Upper lobe of left lung (tissue), 6 donors: ENCODE results near the gene CACNG1. TPM values are rescaled to one million over a fixed set of nuclear protein-coding genes. Genes with fewer than 3 reads are reported as not detected.

ENCODE experiments used
- ATAC-seq, 2 donors: fragments of 200-7000 bp; cut with Tn5 transposase; one replicate each; pipeline ENCODE4 v1.9.1; 2022; ENCODE audit warnings: mild to moderate bottlenecking in 2 of 2, moderate library complexity in 2 of 2; ENCODE audit not compliant: low FRiP score in 2 of 2
- DNase-seq, 2 donors: peaks; one replicate each; pipeline ENCODE4 v3.0.0-alpha.2; 2019 to 2020
- H3K27ac ChIP-seq, 4 donors: fragments of 200-600 bp; sonication (generic); one replicate each; pipeline ENCODE4 v1.5.1; 2016 to 2019
- H3K27me3 ChIP-seq, 4 donors: fragments of 200-600 bp; sonication (generic); one replicate each; pipeline ENCODE4 v1.5.1; 2017 to 2019
- H3K36me3 ChIP-seq, 4 donors: fragments of 200-600 bp; sonication (generic); one replicate each; pipeline ENCODE4 v1.5.1; 2016 to 2019
- H3K4me1 ChIP-seq, 4 donors: fragments of 200-600 bp; sonication (generic); one replicate each; pipeline ENCODE4 v1.5.1; 2018 to 2019
- H3K4me3 ChIP-seq, 4 donors: fragments of 200-600 bp; sonication (generic); one replicate each; pipeline ENCODE4 v1.5.1; 2017 to 2019; ENCODE audit warnings: mild to moderate bottlenecking in 2 of 4, moderate library complexity in 1 of 4
- H3K9me3 ChIP-seq, 4 donors: fragments of 200-600 bp; sonication (generic); one replicate each; pipeline ENCODE4 v1.5.1; 2018 to 2019
- EP300 ChIP-seq, 4 donors: sonication (generic); formaldehyde crosslinking; IDR thresholded peaks; one replicate each; pipeline ENCODE4 v1.5.1; 2017; ENCODE audit warnings: antibody characterized with exemption in 4 of 4, control low read depth in 2 of 4
- POLR2A ChIP-seq, 4 donors: fragments of 450-650 bp; IDR thresholded peaks; one replicate each; pipeline ENCODE4 v1.5.1; 2016 to 2017; ENCODE audit warnings: antibody characterized with exemption in 4 of 4, mild to moderate bottlenecking in 2 of 4
- POLR2AphosphoS5 ChIP-seq, 2 donors: sonication (generic); formaldehyde crosslinking; IDR thresholded peaks; one replicate each; pipeline ENCODE4 v1.5.1; 2017; ENCODE audit warnings: antibody characterized with exemption in 2 of 2
- WGBS, 2 donors: methylation state at CpG; one replicate each; pipeline ENCODE4 v1.1.5; 2017 to 2018; 5-methylcytosine and 5-hydroxymethylcytosine counted together
- total RNA-seq, 6 donors: library from RNA; depleted of rRNA in 4 of 6; stranded (reverse); fragments of >200 nt in 4 of 6; gene quantifications; one replicate each; pipeline versions ENCODE4 v1.1.0 to v1.2.1, GENCODE V29; 2016 to 2021
- TF ChIP-seq, protein P1 (sequence below), 6 experiments: fragments of 450-650 bp in 4 of 6; fragments of 200-600 bp in 2 of 6; sonication (generic) in 2 of 6; IDR thresholded peaks; one replicate each; pipeline ENCODE4 v1.5.1; 2016 to 2019; ENCODE audit warnings: antibody characterized with exemption in 6 of 6
- donor health status: DM: no; HTN: no; CAD: no; lungs with moderate emphysema.
- donor health status: DM: no; HTN: yes; CAD: no; lungs with severe emphysema.

CACNG1 gene
- total RNA-seq, 6 donors from 2014 or later, result 0.61 TPM; not detected in 5

DNA sequence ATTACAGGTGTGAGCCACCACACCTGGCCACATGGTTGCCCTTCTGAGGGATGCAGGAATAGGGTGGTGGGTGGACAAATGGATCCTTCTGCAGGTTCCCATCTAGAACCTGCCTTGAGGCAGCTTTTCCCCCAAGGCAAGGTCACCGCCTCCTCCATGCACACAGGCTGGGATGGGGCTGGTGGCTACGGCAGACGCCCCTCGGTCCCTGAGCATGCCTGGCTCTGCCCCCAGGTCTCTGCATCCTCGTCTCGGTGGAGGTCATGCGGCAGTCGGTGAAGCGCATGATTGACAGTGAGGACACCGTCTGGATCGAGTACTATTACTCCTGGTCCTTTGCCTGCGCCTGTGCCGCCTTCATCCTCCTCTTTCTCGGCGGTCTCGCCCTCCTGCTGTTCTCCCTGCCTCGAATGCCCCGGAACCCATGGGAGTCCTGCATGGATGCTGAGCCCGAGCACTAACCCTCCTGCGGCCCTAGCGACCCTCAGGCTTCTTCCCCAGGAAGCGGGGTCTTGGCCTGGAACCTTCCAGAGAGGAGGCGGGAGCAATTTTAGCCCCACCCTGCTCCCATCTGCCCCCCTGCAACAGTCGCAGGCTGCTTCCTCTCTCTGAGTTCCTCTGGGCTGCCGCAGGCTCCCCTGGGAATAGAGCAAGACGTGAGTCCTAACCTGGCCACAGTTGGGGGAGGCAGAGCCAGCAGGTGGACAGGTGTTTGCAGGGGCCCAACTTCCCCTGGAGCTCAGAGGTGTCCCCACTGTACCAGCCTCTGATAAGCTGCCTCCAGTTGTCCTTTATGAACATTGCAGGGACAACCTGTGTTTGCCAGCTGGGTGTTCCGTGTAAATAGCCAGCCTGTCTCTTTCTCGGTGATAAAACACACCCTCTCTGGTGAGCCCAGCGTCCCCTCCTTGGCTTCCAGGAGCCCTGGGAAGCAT, 11.7 kb downstream of the CACNG1 start:
- ATAC-seq (no peak), DNase-seq (no peak)
- Histone ChIP-seq H3K4me1 (no peaks in the 10 kb centered on the region), H3K36me3 (no peaks in the 10 kb centered on the region), H3K27ac (no peak overlapping the region), H3K9me3 (no peaks in the 10 kb centered on the region), H3K27me3 (no peaks in the 10 kb centered on the region), H3K4me3 (no peak overlapping the region)
- 87 to 91% methylated on average over 23 to 29 of the region's 29 CpGs for WGBS, 2 donors
- no peak for TF ChIP-seq POLR2A (IDR thresholded peaks at IDR 0.05)
- TF ChIP-seq, protein P1, sequence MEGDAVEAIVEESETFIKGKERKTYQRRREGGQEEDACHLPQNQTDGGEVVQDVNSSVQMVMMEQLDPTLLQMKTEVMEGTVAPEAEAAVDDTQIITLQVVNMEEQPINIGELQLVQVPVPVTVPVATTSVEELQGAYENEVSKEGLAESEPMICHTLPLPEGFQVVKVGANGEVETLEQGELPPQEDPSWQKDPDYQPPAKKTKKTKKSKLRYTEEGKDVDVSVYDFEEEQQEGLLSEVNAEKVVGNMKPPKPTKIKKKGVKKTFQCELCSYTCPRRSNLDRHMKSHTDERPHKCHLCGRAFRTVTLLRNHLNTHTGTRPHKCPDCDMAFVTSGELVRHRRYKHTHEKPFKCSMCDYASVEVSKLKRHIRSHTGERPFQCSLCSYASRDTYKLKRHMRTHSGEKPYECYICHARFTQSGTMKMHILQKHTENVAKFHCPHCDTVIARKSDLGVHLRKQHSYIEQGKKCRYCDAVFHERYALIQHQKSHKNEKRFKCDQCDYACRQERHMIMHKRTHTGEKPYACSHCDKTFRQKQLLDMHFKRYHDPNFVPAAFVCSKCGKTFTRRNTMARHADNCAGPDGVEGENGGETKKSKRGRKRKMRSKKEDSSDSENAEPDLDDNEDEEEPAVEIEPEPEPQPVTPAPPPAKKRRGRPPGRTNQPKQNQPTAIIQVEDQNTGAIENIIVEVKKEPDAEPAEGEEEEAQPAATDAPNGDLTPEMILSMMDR (IDR thresholded peaks at IDR 0.05), result no peak
- no peak for TF ChIP-seq POLR2AphosphoS5 (IDR thresholded peaks at IDR 0.05)
- no peak for TF ChIP-seq EP300 (IDR thresholded peaks at IDR 0.05)

DNA sequence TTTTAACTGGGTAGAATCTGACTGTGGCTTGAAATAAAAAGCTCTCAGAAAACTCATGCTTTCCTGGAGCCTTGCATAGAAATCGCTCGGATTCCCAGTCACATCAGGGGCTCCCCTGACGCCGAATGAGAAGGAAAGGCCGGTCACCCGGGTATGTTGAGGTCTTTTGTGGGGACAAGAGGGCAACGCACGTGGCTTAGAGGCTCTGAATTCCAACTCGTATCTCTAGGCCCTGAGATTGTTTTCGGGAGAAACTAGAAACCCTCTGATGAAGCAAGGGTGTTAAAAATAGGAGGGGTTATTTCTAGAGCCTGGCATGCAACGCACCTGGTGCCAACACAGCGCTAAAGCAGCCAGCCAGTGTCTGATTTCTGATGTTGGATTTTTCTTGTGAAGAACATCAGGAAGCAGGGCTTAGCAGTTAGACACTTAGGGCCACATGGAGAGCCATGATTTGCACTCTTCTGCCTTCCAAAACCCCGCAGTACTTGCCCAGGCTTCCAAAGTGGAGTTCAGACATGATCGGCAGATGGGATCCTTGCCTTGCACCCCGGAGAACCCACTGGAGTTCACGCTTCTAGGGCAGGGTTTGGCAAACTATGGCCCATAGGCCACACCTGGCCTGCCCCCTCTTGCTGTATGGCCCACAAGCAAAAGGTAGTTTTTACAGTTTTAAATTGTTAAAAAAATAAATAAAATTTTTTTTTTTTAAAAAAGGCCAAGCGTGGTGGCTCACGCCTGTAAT, 12.6 kb downstream of the CACNG1 start:
- no peaks in the 10 kb centered on the region for H3K9me3 ChIP-seq
- TF ChIP-seq EP300 (IDR thresholded peaks at IDR 0.05), result no peak
- no peak for TF ChIP-seq POLR2AphosphoS5 (IDR thresholded peaks at IDR 0.05)
- TF ChIP-seq, protein P1 (IDR thresholded peaks at IDR 0.05), result no peak
- TF ChIP-seq POLR2A (IDR thresholded peaks at IDR 0.05), result no peak
- no peak overlapping the region for H3K4me3 ChIP-seq
- H3K27ac ChIP-seq, result no peak overlapping the region
- WGBS, 2 donors, result 90% methylated on average over 18 of the region's 18 CpGs
- no peaks in the 10 kb centered on the region for H3K36me3 ChIP-seq
- no peaks in the 10 kb centered on the region for H3K4me1 ChIP-seq
- ATAC-seq (no peak), DNase-seq (no peak)
- H3K27me3 ChIP-seq, result no peaks in the 10 kb centered on the region

DNA sequence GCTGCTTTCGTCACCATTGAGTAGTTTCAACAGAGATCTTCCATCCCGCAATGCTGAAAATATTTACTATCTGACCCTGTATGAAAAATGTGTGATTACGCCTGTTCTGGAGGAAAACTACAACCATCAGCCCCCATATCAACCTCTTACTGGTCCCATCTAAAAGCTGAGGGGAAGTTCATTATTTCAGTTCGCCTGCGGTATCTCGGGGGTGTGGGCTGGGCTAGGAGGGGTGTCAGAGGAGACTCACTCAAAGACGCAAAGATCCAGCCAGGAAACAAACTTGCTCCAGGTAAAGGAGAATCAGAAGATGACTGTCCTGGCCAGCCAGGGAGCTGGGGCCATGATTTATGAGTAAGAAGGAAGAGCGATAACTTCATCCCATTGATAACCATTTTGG, 13.7 kb downstream of the CACNG1 start:
- no peaks in the 10 kb centered on the region for H3K4me1 ChIP-seq
- no peak for TF ChIP-seq POLR2A (IDR thresholded peaks at IDR 0.05)
- no peak for TF ChIP-seq POLR2AphosphoS5 (IDR thresholded peaks at IDR 0.05)
- no peak for TF ChIP-seq EP300 (IDR thresholded peaks at IDR 0.05)
- TF ChIP-seq, protein P1 (IDR thresholded peaks at IDR 0.05), result no peak
- H3K4me3 ChIP-seq, result no peak overlapping the region
- ATAC-seq, result no peak
- no peak for DNase-seq
- no peaks in the 10 kb centered on the region for H3K36me3 ChIP-seq
- no peaks in the 10 kb centered on the region for H3K27me3 ChIP-seq
- 93 to 96% methylated on average over 8 of the region's 8 CpGs for WGBS, 2 donors
- no peaks in the 10 kb centered on the region for H3K9me3 ChIP-seq
- H3K27ac ChIP-seq, result no peak overlapping the region

DNA sequence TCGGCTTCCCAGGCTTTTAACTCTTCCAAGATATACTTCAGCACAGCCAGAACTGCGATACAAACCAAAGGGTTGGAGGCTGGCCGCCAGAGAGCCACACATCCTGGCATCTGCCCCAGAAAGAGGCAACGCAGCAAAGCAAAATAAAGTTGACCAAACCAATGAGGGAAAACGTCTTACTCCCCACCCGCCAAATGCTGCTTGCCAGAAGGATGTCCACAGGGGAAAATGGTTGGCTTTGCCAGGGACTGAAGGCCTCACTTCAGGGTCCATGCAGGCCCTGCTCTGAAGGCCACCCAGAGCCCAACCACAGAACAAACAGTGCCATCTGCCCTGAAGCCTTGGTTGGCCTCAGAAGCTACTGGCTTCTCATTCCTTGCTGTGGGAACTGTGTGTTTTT, 15.0 kb downstream of the CACNG1 start:
- no peaks in the 10 kb centered on the region for H3K27me3 ChIP-seq
- H3K27ac ChIP-seq, result no peak overlapping the region
- H3K9me3 ChIP-seq, result no peaks in the 10 kb centered on the region
- WGBS, 2 donors, result 82 to 88% methylated on average over 6 of the region's 6 CpGs
- DNase-seq (no peak), ATAC-seq (no peak)
- H3K4me3 ChIP-seq, result no peak overlapping the region
- H3K36me3 ChIP-seq, result no peaks in the 10 kb centered on the region
- TF ChIP-seq EP300 (IDR thresholded peaks at IDR 0.05) (no peak), POLR2A (IDR thresholded peaks at IDR 0.05) (no peak), POLR2AphosphoS5 (IDR thresholded peaks at IDR 0.05) (no peak)
- TF ChIP-seq, protein P1 (IDR thresholded peaks at IDR 0.05), result no peak
- no peaks in the 10 kb centered on the region for H3K4me1 ChIP-seq
